HepG2 (cell line): Measurements from ENCODE around the gene ADGRG6. TPM values are rescaled to one million over a fixed set of nuclear protein-coding genes. Genes with fewer than 3 reads are reported as not detected.

Experiments
- DPF2 ChIP-seq: sonication (generic); formaldehyde crosslinking; IDR thresholded peaks from 2 replicates; pipeline ENCODE4 v1.4.0; 2020; ENCODE audit warnings: mild to moderate bottlenecking, low read depth, missing genetic modification reagents, borderline replicate concordance
- EHMT2 ChIP-seq: fragments of 200-600 bp; sonication (generic); IDR thresholded peaks from 2 replicates; pipeline ENCODE4 v1.7.0; 2017; ENCODE audit warnings: antibody characterized with exemption, low read depth, low read length, borderline replicate concordance
- GPBP1L1 ChIP-seq: sonication (generic); formaldehyde crosslinking; IDR thresholded peaks from 2 replicates; pipeline ENCODE4 v1.5.0; 2020; ENCODE audit warnings: mild to moderate bottlenecking, missing genetic modification reagents
- HMG20B ChIP-seq: conservative IDR thresholded peaks from 2 replicates; pipeline ENCODE4 v1.6.1; 2016; ENCODE audit warnings: missing genetic modification reagents, missing compliant biosample characterization
- JUNB ChIP-seq: sonication (generic); formaldehyde crosslinking; IDR thresholded peaks from 2 replicates; pipeline ENCODE4 v1.8.0; 2022; ENCODE audit warnings: missing genetic modification reagents, mild to moderate bottlenecking, borderline replicate concordance
- MEF2D ChIP-seq: sonication (generic); formaldehyde crosslinking; IDR thresholded peaks from 2 replicates; pipeline ENCODE4 v1.5.1; 2020; ENCODE audit warnings: mild to moderate bottlenecking, missing genetic modification reagents
- PAWR ChIP-seq: sonication (generic); formaldehyde crosslinking; IDR thresholded peaks from 2 replicates; pipeline ENCODE4 v1.4.0; 2020; ENCODE audit warnings: missing genetic modification reagents, mild to moderate bottlenecking, borderline replicate concordance
- RELA ChIP-seq: sonication (generic); formaldehyde crosslinking; IDR thresholded peaks from 2 replicates; pipeline ENCODE4 v1.4.0; 2020; ENCODE audit warnings: missing genetic modification reagents
- ZBTB20 ChIP-seq: sonication (generic); formaldehyde crosslinking; IDR thresholded peaks from 2 replicates; pipeline ENCODE4 v1.8.1; 2023; ENCODE audit warnings: missing genetic modification reagents, low read depth, mild to moderate bottlenecking, borderline replicate concordance
- ZBTB33 ChIP-seq: sonication (generic); formaldehyde crosslinking; IDR thresholded peaks from 2 replicates; pipeline ENCODE4 v1.4.0; 2020; ENCODE audit warnings: missing genetic modification reagents
- ZFP36 ChIP-seq: fragments of 150-350 bp; IDR thresholded peaks from 2 replicates; pipeline ENCODE4 v1.6.1; 2018; ENCODE audit warnings: borderline replicate concordance, low read length, low read depth; ENCODE audit not compliant: partially characterized antibody
- ZMYM3 ChIP-seq: sonication (generic); formaldehyde crosslinking; IDR thresholded peaks from 2 replicates; pipeline ENCODE4 v1.5.1; 2020; ENCODE audit warnings: mild to moderate bottlenecking, missing genetic modification reagents
- ZNF260 ChIP-seq: sonication (generic); formaldehyde crosslinking; IDR thresholded peaks from 2 replicates; pipeline ENCODE4 v1.4.0; 2020; ENCODE audit warnings: missing genetic modification reagents, low read depth, mild to moderate bottlenecking, borderline replicate concordance
- ZNF337 ChIP-seq: sonication (generic); formaldehyde crosslinking; IDR thresholded peaks from 2 replicates; pipeline ENCODE4 v1.5.1; 2020; ENCODE audit warnings: missing genetic modification reagents, low read depth, mild to moderate bottlenecking, borderline replicate concordance
- ZNF33A ChIP-seq: sonication (generic); formaldehyde crosslinking; IDR thresholded peaks from 2 replicates; pipeline ENCODE4 v1.5.1; 2020; ENCODE audit warnings: missing genetic modification reagents, mild to moderate bottlenecking, moderate library complexity, borderline replicate concordance
- ZNF496 ChIP-seq: sonication (generic); formaldehyde crosslinking; IDR thresholded peaks from 2 replicates; pipeline ENCODE4 v1.8.1; 2023; ENCODE audit warnings: mild to moderate bottlenecking, moderate library complexity, missing genetic modification reagents; ENCODE audit not compliant: insufficient replicate concordance
- ZNF512 ChIP-seq: sonication (generic); formaldehyde crosslinking; IDR thresholded peaks from 2 replicates; pipeline ENCODE4 v1.4.0; 2020; ENCODE audit warnings: mild to moderate bottlenecking, missing genetic modification reagents
- ZNF614 ChIP-seq: IDR thresholded peaks from 2 replicates; pipeline ENCODE4 v1.6.1; 2018; ENCODE audit warnings: missing biosample characterization, missing genetic modification reagents, inconsistent platforms, borderline replicate concordance
- ZNF775 ChIP-seq: sonication (generic); formaldehyde crosslinking; IDR thresholded peaks from 2 replicates; pipeline ENCODE4 v1.4.0; 2020; ENCODE audit warnings: missing genetic modification reagents, mild to moderate bottlenecking, moderate library complexity, borderline replicate concordance
- ZNF816 ChIP-seq: sonication (generic); formaldehyde crosslinking; IDR thresholded peaks from 2 replicates; pipeline ENCODE4 v1.8.0; 2022; ENCODE audit warnings: missing genetic modification reagents, mild to moderate bottlenecking, borderline replicate concordance
- ZNF841 ChIP-seq: sonication (generic); formaldehyde crosslinking; IDR thresholded peaks from 2 replicates; pipeline ENCODE4 v1.8.1; 2023; ENCODE audit warnings: missing genetic modification reagents, borderline replicate concordance
- polyA plus RNA-seq, 8 experiments: library from polyadenylated mRNA; depleted of rRNA in 3 of 8; stranded (reverse) in 7 of 8; unstranded in 1 of 8; fragments of >200 nt; fragmentation: Illumina TruSeq in 4 of 8; extraction: Trizol in 4 of 8; gene quantifications; 2 replicates each; pipeline versions ENCODE4 v1.2.1 to v1.2.3, GENCODE V29; 2011 to 2016; ENCODE audit warnings: low read depth in 4 of 8, missing spikeins in 1 of 8, mixed read lengths in 1 of 8; ENCODE audit not compliant: insufficient read depth in 1 of 8
- total RNA-seq, 5 experiments: library from RNA; depleted of rRNA; stranded (reverse); fragments of >200 nt; fragmentation: Illumina TruSeq; extraction: Trizol; gene quantifications; 2 replicates each; pipeline ENCODE4 v1.2.3, GENCODE V29; 2016; ENCODE audit warnings: low read depth in 1 of 5
- TF ChIP-seq, protein P1 (sequence below): IDR thresholded peaks from 2 replicates; pipeline ENCODE4 v1.6.1; 2012; ENCODE audit warnings: low read depth, low read length, improper control_type of control experiment

Gene ADGRG6
- total and polyA plus RNA-seq, 2 of the 13 experiments (the other 11 are each of a cell fraction or from before 2014, with no cell fraction given) = 129 to 249 TPM

GRCh38 chr6:142296975-142297604 lies 4.7 kb upstream of the ADGRG6 start (continued):
- TF ChIP-seq, protein P1, sequence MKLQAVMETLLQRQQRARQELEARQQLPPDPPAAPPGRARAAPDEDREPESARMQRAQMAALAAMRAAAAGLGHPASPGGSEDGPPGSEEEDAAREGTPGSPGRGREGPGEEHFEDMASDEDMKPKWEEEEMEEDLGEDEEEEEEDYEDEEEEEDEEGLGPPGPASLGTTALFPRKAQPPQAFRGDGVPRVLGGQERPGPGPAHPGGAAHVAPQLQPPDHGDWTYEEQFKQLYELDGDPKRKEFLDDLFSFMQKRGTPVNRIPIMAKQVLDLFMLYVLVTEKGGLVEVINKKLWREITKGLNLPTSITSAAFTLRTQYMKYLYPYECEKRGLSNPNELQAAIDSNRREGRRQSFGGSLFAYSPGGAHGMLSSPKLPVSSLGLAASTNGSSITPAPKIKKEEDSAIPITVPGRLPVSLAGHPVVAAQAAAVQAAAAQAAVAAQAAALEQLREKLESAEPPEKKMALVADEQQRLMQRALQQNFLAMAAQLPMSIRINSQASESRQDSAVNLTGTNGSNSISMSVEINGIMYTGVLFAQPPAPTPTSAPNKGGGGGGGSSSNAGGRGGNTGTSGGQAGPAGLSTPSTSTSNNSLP = peak; percentile 71
- TF ChIP-seq ZMYM3 (CRISPR knock-in tag) (peak; percentile 74), ZNF512 (CRISPR knock-in tag) (no peak), HMG20B (peak; percentile 66; the same call in 1 of the 2 replicates), ZFP36 (no peak), ZNF33A (CRISPR knock-in tag) (peak; percentile 67; the same call in 1 of the 2 replicates), DPF2 (CRISPR knock-in tag) (no peak), ZBTB33 (CRISPR knock-in tag) (no peak), ZNF816 (no peak), ZNF614 (CRISPR knock-in tag) (no peak), ZNF841 (CRISPR knock-in tag) (no peak), RELA (CRISPR knock-in tag) (no peak), MEF2D (CRISPR knock-in tag) (no peak), ZNF775 (CRISPR knock-in tag) (no peak), ZNF260 (CRISPR knock-in tag) (no peak), PAWR (CRISPR knock-in tag) (no peak), ZNF496 (CRISPR knock-in tag) (no peak), JUNB (CRISPR knock-in tag) (no peak), ZBTB20 (CRISPR knock-in tag) (no peak; the same call in 1 of the 2 replicates), EHMT2 (peak; percentile 52; the same call in 1 of the 2 replicates), GPBP1L1 (CRISPR knock-in tag) (no peak), ZNF337 (CRISPR knock-in tag) (no peak)
